Measurements from ENCODE around the gene TMEM247.

The TMEM247 gene

DNA sequence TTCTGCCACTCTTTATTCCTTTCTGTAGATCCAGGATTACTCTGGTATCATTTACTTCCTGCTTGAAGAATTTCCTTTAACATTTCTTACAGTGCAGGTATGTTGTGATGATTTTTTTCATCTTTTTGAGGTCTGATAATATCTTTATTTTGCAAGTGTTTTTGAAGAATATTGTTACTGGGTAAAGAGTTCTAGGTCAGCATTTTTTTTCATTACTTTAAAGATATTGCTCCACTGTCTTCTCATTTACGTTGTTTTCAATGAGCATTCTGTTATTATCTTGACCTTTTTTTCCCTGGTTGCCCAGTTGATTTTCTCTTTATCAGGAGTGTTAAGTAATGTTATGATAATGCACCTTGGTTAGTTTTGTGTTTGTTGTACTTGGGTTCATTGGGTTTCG is 31.7 kb upstream of the TMEM247 start:
- Mint-ChIP-seq H3K4me1 (peaks cover 16% of the 10 kb centered on the region), H3K4me3 (no peak overlapping the region), H3K9me3 (peaks cover 10% of the 10 kb centered on the region), H3K27ac (no peak overlapping the region), H3K36me3 (no peaks in the 10 kb centered on the region)
- DNase-seq (ENCODE audit: low spot score in 2 of 2) (no peak), ATAC-seq (no peak)

DNA sequence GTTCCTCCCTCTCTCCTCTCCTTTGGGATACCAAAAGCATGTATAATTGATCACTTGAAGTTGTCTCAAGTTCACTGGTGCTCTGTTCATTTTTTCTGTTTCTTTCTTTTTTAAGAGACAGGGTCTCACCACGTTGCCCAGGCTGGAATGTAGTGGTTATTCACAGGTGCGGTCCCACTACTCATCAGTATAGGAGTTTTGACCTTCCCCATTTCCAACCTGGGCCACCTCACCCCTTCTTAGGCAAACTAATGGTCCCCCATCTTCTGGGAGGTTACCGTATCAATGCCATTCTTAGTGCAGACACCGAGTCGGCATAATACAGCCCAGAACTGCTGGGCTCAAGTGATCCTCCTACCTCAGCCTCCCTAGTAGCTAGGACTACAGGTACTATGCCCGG is 31.3 kb upstream of the TMEM247 start:
- H3K27ac Mint-ChIP-seq, result no peak overlapping the region
- H3K9me3 Mint-ChIP-seq, result peaks cover 10% of the 10 kb centered on the region
- no peak for DNase-seq (ENCODE audit: low spot score in 2 of 2)
- no peak for ATAC-seq
- H3K36me3 Mint-ChIP-seq, result no peaks in the 10 kb centered on the region
- no peak overlapping the region for H3K4me3 Mint-ChIP-seq
- peaks cover 12% of the 10 kb centered on the region for H3K4me1 Mint-ChIP-seq

DNA sequence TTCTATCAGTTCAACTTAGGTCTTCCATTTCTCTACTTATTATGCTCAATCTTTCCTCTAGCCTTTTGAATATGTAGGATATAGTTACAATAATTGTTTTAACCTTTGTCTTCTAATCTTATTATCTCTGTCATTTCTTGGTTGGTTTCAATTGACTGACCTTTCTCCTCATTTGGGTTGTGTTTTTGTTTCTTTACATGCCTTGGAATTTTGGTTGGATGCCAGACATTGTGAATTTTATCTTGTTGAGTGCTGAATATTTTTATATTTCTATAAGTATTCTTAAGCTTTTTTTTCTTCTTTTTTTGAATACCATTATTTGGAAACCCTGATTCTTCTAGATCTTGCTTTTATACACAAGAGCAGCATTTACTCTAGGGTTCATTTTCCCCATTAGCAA is 30.7 kb upstream of the TMEM247 start:
- Mint-ChIP-seq H3K4me3 (no peak overlapping the region), H3K9me3 (peaks cover 10% of the 10 kb centered on the region), H3K36me3 (no peaks in the 10 kb centered on the region), H3K4me1 (peaks cover 7% of the 10 kb centered on the region), H3K27ac (no peak overlapping the region)
- DNase-seq (ENCODE audit: low spot score in 2 of 2) (no peak), ATAC-seq (no peak)

DNA sequence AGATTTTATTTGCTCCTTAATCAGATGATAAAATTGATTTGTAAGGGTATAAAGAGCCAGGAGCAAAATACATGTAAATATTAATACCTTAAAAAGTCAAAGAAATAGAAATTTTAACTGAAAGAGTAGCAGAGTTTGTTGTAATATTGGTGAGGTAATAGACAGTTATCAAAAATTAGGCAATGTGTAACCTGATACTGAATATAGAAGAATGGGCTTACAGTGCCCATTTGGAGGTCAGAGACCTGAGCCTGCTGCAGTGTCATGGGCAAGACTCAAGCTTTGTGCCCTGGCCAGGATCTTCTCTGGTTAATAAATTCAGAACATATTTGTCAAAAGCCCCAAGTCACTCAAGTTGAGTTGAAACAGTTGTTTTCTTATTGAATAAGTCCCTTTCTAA is 29.7 kb upstream of the TMEM247 start:
- Mint-ChIP-seq H3K4me3 (no peak overlapping the region), H3K36me3 (no peaks in the 10 kb centered on the region), H3K9me3 (peaks cover 10% of the 10 kb centered on the region), H3K4me1 (no peaks in the 10 kb centered on the region), H3K27ac (no peak overlapping the region)
- ATAC-seq, result no peak
- DNase-seq (ENCODE audit: low spot score in 2 of 2), result no peak

DNA sequence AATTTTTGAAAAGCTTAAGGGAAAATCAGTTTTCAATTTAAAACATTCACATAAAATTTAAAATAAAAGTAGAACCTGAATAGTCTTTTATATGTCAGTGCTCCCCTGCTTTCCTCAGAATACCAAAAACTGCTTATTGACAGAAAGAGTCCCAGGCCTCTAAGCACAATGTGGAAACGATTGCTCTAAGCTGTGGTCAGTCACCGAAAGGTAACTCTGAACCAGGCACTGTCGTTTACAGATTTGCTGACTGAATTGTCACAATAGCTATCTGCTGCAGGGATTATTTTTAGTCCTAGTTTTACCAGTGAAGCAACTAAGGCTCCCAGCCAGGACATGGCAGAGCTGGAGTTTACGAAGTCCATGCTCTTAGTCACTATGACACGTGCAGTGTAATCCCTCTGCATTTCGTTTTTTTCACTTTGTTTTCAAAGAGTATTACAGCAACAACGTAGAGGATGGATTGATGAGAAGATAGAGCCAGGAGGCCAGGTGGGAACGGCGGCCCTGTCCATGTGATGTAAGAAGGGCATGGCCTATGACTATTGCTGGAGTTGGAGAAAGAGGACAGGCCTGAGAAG is 28.1 kb upstream of the TMEM247 start:
- Mint-ChIP-seq H3K9me3 (peaks cover 4% of the 10 kb centered on the region), H3K27ac (no peak overlapping the region), H3K4me3 (no peak overlapping the region), H3K36me3 (no peaks in the 10 kb centered on the region), H3K4me1 (no peaks in the 10 kb centered on the region)
- no peak for DNase-seq (ENCODE audit: low spot score in 2 of 2)
- ATAC-seq, result no peak

DNA sequence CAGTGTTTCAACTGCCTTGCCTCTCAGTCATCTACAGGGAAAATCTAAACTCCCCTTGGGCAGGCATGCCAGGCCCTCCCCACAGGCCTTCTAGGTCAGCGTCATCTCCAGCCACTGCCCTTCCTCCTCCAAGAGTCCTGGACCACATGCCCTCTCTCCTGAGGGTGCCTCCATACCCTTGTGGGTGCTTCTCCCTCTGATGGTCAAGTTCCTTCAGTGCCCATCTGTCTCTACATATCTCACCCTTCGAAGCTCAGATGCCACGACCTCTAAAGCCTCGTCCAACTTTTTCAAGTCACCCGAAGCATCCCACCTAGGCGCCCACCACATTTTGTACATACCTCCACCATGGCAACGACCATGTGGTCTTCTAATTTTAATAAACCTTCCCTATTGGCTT is 22.6 kb upstream of the TMEM247 start:
- no peaks in the 10 kb centered on the region for H3K36me3 Mint-ChIP-seq
- no peak overlapping the region for H3K27ac Mint-ChIP-seq
- no peak overlapping the region for H3K4me3 Mint-ChIP-seq
- ATAC-seq (no peak), DNase-seq (ENCODE audit: low spot score in 2 of 2) (no peak)
- no peaks in the 10 kb centered on the region for H3K9me3 Mint-ChIP-seq
- peaks cover 22% of the 10 kb centered on the region for H3K4me1 Mint-ChIP-seq

DNA sequence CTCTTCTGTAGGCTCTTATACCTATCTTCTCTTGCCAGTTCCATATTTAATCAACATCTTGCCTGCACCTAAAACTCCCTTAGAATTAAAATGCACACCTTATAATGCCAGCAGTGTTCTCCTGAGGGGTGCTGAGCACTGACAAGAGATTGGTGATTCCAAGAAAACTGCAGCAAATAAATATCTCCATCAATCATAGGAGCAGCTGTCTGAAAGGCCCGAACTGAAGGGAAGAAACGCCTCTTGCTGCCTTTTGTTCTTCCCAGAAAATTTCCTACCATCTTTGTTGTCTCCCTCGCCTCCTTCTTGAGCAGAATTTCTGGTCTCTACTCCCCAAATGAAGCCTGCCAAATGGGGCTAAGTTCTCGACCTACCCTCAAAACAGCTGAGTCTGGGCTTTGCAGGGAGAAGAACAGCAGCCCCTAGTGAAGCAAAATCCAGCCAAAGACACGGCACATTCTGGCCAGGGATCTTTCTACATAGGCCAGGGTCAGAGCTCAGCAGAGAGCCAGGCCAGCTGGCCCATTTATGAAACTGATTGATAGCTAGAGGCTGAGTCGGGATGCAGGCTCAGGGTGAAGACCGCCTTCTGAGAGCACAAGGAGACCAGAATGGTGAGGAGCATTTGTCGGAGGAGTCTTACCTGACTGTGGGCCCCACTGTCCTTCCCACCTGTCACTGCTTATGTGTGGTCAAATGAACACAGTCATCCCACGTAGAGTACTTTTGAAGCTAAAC is 20.4 kb upstream of the TMEM247 start:
- H3K27ac Mint-ChIP-seq, result peak overlapping the region; percentile 10
- H3K9me3 Mint-ChIP-seq, result no peaks in the 10 kb centered on the region
- peaks cover 24% of the 10 kb centered on the region for H3K4me1 Mint-ChIP-seq
- no peak overlapping the region for H3K4me3 Mint-ChIP-seq
- no peak for ATAC-seq
- DNase-seq (ENCODE audit: low spot score in 2 of 2), result no peak
- H3K36me3 Mint-ChIP-seq, result no peaks in the 10 kb centered on the region

DNA sequence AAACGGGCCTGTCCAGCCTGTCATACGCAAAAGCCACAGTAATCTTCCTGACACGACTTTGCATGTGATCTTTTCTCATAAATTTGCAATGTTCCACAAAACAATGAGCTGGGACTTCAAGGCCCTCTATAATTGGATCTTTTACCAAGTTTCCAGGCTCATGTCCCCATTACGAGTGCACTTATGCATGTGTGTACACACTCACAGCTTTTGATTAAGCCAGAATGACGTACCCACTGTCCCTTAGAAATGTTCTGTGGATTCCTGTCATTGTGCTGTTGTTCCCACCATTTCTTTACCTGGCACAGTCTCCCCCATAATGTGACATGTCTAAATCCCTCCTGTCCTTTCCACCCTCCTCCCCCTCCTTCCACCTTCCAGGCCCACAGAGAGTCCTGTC is 19.7 kb upstream of the TMEM247 start:
- ATAC-seq (no peak), DNase-seq (ENCODE audit: low spot score in 2 of 2) (no peak)
- Mint-ChIP-seq H3K9me3 (no peaks in the 10 kb centered on the region), H3K4me1 (peaks cover 30% of the 10 kb centered on the region), H3K27ac (peak overlapping the region; percentile 10), H3K36me3 (no peaks in the 10 kb centered on the region), H3K4me3 (no peak overlapping the region)

DNA sequence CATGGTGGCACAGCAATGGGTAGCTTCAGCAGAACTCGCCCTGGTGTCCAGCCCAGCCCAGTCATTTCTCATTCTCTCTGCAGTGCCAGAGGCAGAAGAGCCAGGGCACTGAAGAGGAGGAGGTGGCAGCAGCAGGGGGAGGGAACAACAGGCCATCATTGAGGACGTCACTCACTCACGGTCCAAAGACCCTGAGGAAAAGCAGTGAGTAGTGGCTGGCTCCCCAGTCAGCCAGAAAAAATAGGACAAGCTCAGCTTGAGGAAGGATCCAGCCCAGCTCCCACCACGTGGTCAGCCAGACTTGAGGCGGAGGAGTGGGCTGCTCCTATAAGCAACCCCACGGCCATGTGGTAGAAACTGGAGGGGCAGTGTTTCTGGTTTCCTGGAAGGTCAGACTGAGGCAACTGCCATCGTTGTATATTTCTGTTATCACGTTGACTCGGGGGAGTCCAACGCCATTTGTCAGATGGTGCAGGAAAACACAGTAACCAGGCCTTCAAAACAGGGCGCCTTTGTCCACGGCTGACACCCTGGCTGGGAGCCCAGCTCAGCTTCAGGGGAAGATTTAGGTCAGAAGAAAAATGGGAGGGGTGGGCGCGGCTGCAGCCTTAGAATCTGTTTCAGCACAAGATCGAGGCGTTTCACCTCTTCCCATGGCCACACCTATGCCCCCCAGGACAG is 19.0 kb upstream of the TMEM247 start:
- ATAC-seq, result no peak
- H3K4me1 Mint-ChIP-seq, result peaks cover 31% of the 10 kb centered on the region
- no peak overlapping the region for H3K27ac Mint-ChIP-seq
- H3K36me3 Mint-ChIP-seq, result no peaks in the 10 kb centered on the region
- no peaks in the 10 kb centered on the region for H3K9me3 Mint-ChIP-seq
- no peak overlapping the region for H3K4me3 Mint-ChIP-seq
- DNase-seq (ENCODE audit: low spot score in 2 of 2), result no peak

DNA sequence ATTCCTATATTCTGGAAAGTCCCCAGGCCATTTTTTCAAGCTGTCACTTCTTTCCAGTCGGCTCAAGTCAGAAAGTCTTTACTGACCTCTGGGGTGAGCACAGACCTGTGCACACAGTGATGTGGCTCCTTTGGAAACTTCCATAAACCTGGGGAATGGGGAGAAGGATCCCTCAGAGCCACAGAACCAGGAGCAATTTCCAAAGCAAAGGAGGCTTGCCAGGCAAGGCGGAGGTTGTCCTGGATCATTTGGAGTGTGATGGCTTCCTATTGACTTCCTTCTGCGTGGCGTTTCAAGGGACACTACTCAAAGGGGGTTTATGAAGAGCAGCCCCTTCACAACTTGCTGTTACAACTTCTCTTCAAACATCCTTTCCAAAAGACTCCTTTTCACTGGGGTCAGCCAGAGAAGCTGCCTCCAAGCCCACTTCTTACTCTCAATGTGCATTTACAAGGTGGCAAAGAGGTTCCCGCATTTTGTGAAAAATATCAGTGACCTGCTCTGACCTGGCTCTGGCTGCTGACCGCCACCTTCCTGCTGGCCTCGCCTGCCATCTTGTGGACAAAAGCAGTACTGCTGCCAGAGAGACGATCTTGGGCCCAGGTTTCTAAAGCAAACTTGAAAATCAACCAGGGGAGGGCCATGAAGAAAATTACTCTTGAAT is 18.2 kb upstream of the TMEM247 start:
- ATAC-seq, result peak; percentile 67
- H3K4me1 Mint-ChIP-seq, result peaks cover 31% of the 10 kb centered on the region
- no peaks in the 10 kb centered on the region for H3K36me3 Mint-ChIP-seq
- no peak overlapping the region for H3K4me3 Mint-ChIP-seq
- H3K27ac Mint-ChIP-seq, result peak overlapping the region; percentile 52
- peak; percentile 91 to 94 for DNase-seq (ENCODE audit: low spot score in 2 of 2)
- no peaks in the 10 kb centered on the region for H3K9me3 Mint-ChIP-seq

DNA sequence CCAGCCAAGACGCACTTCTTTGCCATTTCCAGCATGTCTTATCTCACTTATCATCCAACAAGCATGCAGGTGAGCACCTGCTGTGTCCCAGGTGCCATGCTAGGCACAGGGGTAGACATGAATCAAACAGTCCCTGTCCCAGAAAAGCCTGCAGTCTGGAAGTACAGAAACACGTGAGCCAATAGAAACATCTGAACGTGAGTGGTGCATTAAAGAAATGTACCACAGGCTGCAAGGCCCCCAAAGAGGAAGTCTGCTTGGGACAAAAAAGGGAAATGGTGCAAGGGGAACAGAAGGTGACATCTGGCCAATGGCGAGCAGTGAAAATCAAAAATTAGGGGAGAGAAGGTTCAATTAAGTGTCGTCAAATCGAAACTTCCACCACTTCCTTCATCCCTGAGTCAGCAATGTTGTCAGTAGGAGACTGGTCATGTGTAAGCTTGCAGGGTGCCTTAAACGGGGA is 17.6 kb upstream of the TMEM247 start:
- no peak overlapping the region for H3K4me3 Mint-ChIP-seq

DNA sequence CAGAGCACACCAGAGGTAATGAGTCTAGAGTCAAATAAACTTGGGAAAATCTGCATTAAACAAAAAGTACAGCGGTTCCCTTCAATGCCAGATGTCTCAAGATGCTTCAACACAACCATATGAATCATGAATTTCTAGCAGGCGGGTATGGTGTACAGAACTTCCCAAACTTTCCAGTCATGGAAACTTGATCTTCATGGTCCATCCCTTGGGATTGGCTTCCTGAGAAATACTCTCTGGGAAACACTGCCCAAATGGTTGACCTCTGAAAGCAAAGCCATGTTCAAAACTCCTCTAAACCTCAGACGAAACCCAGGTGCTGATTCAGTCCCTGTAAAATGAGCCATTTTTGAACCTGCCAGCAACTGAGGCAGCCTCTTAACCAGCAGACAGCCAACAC is 16.4 kb upstream of the TMEM247 start:
- Mint-ChIP-seq H3K9me3 (no peaks in the 10 kb centered on the region), H3K36me3 (no peaks in the 10 kb centered on the region), H3K27ac (no peak overlapping the region), H3K4me3 (no peak overlapping the region), H3K4me1 (peaks cover 25% of the 10 kb centered on the region)
- no peak for ATAC-seq
- DNase-seq (ENCODE audit: low spot score in 2 of 2), result no peak

More for the DNA sequence above, 17.6 kb upstream of the TMEM247 start:
- Mint-ChIP-seq H3K27ac (no peak overlapping the region), H3K36me3 (no peaks in the 10 kb centered on the region), H3K4me1 (peaks cover 27% of the 10 kb centered on the region), H3K9me3 (no peaks in the 10 kb centered on the region)
- peak; percentile 39 for ATAC-seq
- DNase-seq (ENCODE audit: low spot score in 2 of 2), result no peak

DNA sequence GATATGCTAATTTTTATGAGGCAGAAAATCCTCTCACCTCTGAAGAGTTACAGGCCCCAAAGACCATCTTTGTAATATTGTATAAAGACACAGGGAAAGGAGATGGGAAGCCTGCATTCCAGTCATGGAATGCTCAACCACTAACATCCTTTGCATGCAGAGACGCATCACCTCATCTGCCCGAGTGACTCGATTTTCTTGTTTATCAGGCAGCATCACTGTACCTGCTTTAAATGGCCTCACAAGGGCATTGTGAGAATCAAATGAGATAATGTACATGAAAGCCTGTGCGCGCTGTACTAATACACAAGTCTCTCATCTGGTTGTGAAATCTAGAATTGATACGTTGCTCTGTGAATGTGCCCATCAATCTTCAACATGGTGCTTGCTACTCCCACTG is 10.2 kb upstream of the TMEM247 start:
- H3K36me3 Mint-ChIP-seq, result no peaks in the 10 kb centered on the region
- DNase-seq (ENCODE audit: low spot score in 2 of 2) (no peak), ATAC-seq (no peak)
- H3K4me3 Mint-ChIP-seq, result no peak overlapping the region
- H3K4me1 Mint-ChIP-seq, result peaks cover 18% of the 10 kb centered on the region
- no peak overlapping the region for H3K27ac Mint-ChIP-seq
- H3K9me3 Mint-ChIP-seq, result no peaks in the 10 kb centered on the region

DNA sequence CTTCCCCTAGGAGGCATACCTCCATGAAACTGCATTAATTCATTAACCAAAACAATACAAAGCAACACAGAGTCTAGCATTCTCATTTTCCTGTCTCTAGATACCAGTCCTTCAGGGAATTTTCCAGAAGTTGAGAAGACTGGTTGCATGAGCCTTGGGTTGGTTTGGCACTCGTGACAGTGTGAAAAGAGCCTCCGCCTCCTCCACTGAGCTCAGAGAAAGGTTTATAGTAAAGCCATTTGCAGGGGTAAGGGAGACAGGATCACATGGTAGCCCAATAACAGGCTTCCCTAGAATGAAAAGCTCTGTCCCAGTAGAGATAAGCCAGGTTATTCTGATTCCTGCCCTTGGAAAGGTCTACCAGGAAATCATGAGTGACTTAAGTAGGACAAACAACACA is 9.7 kb upstream of the TMEM247 start:
- peak; percentile 26 for ATAC-seq
- H3K9me3 Mint-ChIP-seq, result no peaks in the 10 kb centered on the region
- H3K36me3 Mint-ChIP-seq, result no peaks in the 10 kb centered on the region
- DNase-seq (ENCODE audit: low spot score in 2 of 2), result no peak
- peaks cover 12% of the 10 kb centered on the region for H3K4me1 Mint-ChIP-seq
- no peak overlapping the region for H3K4me3 Mint-ChIP-seq
- H3K27ac Mint-ChIP-seq, result no peak overlapping the region

DNA sequence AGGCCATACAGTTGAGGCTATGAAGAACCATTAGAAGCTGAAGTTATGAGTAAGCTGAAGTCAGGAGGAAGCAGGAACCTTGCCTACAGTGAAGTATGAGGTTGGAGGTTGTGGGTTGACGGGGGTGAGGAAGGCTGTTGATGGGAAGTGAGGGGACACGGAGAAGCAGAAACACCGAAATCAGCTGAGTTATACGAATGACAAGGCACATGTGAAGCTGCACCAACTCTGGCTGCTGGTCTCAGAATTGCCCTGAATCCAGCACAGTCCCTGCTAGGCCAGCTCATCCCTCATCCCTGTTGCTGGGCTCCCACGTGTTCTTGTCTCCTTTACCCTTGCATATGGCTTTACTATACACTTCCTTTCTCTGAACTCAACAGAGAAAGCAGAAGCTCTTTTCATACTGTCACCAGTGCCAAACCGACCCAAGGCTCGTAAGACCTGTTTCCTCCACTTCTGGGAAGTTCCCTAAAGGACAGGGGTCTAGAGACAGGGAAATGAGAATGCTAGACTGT is 9.2 kb upstream of the TMEM247 start:
- Mint-ChIP-seq H3K4me3 (no peak overlapping the region), H3K27ac (no peak overlapping the region), H3K36me3 (no peaks in the 10 kb centered on the region), H3K9me3 (no peaks in the 10 kb centered on the region), H3K4me1 (peaks cover 11% of the 10 kb centered on the region)
- ATAC-seq (peak; percentile 70), DNase-seq (ENCODE audit: low spot score in 2 of 2) (no peak)

All from stimulated activated effector memory CD8-positive, alpha-beta T cell treated with anti-CD3 and anti-CD28 coated beads, Interleukin-12 subunit alpha, Interleukin-12 subunit beta, amount 100 ng/mL, for 72 hours (primary cell).